Measurements from ENCODE around the gene AGPAT1. TPM values are rescaled to one million over a fixed set of nuclear protein-coding genes. Genes with fewer than 3 reads are reported as not detected.
"Not testable (repeated sequence)": the region's sequence is repeated elsewhere in the genome, so short reads cannot be mapped to it uniquely, and the experiment has no call there.

The AGPAT1 gene
- total RNA-seq, 1 experiment from 2014 or later, result 51.3 TPM

DNA sequence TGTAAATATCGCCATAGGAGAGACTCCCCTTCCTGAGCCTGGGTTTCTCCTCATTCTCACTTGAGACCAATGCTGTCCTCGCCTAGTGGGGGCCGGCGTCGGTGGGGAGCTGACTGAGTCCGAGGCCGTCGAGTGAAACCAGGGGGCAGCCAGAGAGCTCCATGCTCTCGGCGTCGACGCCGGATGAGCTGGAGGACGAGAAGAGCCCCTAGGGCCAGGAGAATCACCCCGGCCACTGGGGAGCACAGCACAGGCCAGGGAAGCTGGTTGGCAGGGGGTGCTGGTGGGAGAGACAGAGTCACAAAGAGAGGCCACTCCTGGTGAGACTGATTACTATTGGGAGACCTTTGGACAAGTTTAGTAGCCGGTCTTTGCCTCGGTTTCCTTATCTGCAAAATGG lies 23.0 kb upstream of the AGPAT1 start:
- DNase-seq (ENCODE audit: low spot score), result no peak

DNA sequence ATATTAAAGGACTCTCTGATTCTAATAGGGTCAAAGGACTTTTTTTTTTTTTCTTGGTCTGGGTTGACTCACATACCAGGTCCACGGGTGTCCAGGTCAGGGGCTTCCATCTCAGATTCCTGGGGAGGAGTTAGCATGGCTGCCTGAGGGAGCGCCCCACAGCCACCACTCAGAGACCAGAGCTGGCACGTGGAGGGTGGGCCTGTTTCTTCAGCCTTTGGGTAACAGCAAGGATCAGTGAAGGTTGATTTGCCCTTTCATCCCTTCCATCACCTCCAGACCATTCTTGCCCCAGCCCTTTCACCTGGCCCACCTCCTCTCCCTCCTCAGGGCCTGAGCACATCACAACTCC lies 22.4 kb upstream of the AGPAT1 start:
- no peak for DNase-seq (ENCODE audit: low spot score)

DNA sequence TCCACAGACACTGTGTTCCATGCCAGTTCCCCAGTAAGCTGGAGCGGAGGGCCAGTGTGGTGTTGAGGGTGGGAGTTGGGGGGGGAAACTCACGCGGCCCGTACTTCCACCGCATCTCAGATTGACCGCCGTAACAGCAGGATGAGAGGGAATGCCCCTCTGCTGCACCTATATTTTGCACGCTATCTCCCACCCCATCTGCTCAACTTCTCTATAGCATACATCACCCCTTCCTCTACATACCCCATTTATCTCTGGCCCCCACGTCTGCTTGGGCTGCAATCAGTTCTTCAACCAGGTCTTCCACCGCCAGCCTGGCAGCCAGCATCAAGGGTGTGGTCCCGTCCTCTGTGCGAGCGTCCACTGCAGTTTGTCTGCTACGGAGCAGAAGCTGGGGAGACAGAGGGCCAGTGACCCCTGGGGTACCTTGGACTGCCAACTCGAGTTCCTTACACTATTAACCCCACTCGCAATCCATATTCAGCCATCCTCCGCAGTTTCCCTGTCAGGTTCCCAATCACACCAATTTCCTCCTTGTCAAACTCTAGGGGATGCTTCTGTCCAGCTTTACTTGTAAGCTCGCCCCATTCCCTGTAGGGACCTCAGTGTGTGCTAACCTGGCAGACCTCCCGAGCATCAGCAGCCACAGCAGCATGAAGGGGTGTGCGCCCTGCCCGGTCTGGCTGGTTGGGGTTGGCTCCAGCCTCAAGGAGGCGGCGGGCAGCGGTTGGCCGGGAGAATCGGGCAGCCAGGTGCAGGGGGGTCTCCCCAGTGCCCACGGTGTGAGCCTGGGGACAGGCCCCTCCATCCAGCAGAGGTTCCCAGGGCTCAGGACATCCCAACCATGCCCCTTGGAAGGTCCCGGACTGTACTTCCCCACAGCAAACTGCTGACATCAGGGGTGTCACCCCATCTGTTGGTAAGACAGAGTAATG lies 21.1 kb upstream of the AGPAT1 start:
- no peak for DNase-seq (ENCODE audit: low spot score)

DNA sequence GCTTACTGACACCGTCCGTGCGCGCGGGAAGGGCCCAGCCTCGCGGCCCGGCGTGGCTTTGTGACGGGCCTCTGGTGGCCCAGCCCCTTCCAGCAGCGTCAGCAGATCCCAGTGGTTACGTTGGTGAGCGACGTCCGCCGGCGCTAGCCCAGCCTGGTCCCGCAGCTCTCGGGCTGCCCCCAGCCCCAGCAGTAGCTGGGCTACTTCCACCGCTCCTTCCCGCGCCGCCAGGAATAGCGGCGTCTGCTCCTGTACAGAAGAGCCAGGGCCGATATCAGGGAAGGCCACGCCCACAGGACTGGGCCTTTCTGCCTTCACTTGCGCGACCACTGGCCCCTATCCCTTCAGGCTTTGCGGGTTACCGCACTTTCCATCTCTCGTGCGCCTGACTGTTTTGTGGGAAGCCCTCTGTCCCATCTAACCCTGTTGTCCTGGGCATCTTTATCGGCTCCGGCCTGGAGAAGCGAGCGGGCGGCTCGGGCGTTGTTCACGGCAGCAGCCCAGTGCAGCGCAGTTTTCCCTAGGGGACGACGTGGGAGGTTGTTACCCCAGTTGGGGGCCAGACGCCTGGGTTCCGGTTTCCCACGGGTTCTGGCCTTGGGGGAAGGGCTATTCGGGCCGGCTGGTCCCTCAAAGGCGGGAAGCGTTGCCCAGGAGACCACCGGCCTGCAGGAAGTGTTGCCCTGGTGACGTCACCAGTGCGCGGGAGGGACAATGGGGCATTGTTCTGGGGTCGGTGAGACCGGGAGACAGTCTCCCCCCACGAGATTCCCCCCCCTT lies 20.2 kb upstream of the AGPAT1 start:
- peak; percentile 87 for DNase-seq (ENCODE audit: low spot score)

DNA sequence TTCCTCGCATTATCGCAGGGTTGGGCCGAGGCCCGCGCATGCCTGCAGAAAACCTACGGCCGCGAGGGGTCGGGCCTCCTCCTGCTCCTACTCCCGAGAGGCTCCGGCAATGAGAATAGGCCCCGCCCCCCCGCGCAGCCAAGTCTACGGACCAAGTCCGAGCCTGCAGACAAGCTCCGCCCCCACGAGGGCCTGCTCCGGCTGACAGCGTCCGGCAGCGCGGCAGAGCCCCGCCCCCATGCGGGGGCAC lies 19.7 kb upstream of the AGPAT1 start:
- peak; percentile 99 for DNase-seq (ENCODE audit: low spot score)

DNA sequence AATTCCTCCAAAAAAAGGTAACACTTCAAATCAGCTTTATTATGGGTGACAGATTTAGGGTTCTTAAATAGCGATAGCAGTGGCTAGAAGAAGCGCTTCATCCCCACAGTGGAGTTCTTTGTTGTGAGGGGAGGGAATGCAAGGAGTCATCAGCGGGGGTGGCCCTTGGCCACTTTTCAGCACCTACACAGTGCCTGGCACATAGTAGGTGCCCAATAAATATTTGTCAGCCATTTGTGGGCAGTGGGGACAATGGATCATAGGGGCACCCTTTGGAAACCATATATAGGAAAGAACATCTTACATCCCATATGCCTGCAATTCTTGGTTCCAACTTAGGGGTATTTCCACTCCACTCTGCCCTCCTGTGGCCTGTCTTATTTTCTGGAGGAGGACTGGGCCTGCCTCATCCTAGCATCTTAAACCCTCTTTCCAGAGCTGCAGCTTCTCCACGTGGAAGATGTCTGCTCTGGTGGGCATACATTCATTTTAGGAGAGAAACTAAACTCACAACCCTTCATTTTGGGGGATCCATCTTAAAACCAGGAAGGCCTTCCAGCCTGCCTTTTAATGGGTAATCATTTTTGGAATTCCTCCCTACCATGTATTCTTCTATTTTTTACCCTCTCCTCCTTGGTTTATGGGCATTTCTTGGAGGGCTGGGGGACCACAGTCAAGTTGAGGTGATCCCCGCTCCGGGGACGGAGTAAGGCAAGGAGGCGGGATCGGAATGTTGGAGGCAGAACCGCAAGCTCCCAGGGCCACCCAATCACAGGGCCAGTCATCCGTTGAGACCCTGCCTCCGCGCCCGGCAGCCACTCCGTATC lies 19.2 kb upstream of the AGPAT1 start:
- DNase-seq (ENCODE audit: low spot score), result peak; percentile 69

DNA sequence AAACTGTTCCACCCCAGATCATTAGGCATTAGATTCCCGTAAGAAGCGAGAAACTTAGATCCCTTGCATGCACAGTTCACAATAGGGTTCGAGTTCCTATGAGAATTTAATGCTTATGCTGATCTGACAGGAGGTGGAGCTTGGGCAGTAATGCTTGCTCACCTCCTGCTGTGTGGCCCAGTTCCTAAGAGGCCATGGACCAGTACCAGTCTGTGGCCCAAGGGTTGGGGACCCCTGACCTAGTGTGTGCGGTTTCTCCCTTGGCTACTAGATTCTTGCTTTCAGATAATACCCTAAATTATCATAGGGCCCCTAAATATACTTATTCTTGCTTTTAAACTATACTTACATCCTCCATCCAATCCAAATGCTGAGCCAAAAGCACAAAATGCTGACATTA lies 18.5 kb upstream of the AGPAT1 start:
- DNase-seq (ENCODE audit: low spot score), result no peak

DNA sequence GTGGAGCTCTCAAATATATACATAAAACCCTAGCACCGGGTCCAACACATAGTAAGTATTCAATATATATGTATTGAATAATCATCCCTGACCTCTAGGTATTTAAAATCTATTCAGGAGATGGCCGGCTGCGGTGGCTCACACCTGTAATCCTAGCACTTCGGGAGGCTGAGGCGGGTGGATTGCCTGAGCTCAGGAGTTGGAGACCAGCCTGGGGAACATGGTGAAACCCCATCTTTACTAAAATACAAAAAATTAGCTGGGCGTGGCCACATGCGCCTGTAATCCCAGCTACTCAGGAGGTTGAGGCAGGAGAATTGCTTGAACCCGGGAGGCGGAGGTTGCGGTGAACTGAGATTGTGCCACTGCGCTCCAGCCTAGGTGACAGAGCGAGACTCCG lies 17.2 kb upstream of the AGPAT1 start:
- not testable (repeated sequence) for DNase-seq (ENCODE audit: low spot score)

DNA sequence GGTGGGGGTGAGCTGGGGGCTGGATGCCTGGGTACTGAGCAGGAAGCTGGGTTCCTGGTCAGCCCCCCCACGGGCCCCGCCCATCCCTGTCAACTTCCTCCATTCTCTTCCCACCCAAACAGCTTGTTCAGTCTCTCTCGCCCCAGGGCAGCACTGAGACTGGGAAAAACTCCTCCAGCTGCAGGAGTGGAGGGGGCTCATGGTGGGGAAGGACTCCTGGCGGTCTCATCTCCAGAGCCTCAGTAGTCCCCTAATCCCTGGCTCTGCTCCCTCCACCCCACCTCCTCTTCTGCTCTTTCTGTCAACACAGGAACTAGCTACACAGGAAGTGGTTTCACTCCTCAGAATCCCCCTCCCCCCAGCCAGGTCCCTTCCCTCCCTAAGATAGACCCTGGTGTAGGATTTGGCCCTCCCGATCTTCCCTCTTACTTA lies 16.7 kb upstream of the AGPAT1 start, which contains the start of gene GPSM3:
Gene GPSM3 (minus strand): TSS at position 36 of the 432 bp plus-strand sequence. CDS start 130 bp downstream, outside the sequence.
- DNase-seq (ENCODE audit: low spot score), result peak; percentile 55

DNA sequence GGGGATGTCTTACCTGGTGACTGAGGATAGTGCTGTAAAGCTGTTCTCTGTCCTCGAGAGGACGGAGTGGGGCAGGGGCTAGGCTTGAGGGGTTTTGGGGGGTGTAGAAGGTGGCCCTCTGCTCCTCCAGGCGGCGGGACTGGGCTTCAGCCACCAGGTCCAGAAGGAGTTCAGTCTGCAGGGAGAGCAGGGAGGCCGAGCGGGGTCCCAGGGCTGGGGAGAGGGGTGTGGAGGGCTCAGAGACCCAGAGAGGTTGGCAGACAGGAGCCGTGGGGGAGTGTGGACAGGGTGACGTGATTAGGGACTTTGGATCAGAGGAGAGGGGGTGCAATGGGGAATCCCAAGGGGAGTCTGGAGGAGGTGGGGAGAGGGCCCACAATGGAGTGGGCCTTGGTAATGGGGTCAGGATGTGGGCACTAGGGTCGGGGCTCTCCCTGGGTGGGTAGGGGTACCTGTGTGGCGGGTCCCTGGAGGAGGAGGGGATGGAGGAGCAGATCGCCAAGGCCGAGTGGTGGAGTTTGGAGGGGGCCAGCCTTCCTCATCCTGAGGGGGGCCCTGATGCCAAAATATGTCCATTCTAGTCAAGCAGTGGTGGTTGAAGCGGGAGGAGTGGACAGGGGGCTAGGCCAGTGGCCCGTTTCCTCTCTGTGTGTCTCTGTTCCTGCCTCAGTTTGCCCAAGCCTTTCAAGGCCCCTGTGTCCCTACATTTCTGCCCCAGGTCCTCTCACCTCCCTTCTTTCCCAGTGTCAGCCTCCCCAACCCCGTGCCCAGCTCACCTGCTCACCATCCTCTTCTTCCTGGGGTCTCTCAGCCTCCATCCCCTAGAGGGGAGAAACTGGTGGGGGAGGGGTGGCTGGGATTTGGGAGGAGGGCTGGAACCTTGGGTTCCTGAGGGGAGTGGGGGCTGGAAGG lies 16.1 kb upstream of the AGPAT1 start:
- DNase-seq (ENCODE audit: low spot score), result no peak

DNA sequence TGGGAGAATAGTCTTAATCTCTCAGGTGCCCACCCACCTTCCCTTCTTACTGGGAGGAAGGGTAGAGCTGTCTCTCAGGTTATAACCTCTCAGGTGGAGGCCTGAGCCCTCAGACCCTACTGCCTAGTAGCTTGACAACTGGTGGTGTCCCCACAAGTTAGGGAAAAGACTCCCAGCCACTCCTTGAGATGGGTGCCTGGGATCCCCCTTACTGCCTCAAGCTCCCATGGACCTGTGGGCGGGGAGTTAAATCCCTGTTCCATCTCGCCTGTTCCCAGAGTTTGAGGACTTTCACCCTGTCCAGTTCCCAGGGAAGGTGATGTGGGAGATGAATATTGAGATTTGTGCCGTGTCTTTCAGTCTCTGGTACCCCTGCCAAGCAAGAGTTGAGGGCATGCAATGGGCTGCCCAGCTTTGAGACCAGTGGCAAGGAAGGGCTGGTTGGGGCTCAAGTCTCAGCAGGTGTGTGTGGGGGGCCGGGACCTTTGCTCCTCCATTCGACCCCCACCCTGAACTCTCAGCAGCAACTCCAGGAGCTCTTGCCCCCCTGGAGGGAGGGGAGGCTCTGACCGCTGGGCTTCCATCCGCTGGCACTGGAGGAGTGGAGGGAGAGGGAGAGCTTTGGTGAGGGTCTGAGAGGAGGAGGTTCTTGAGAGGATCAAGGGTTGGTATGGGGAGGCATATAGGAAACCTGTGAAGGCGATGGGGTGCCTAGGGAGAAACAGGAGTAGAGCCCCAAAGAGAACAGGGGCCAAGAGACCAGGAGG lies 15.2 kb upstream of the AGPAT1 start:
- DNase-seq (ENCODE audit: low spot score), result no peak

DNA sequence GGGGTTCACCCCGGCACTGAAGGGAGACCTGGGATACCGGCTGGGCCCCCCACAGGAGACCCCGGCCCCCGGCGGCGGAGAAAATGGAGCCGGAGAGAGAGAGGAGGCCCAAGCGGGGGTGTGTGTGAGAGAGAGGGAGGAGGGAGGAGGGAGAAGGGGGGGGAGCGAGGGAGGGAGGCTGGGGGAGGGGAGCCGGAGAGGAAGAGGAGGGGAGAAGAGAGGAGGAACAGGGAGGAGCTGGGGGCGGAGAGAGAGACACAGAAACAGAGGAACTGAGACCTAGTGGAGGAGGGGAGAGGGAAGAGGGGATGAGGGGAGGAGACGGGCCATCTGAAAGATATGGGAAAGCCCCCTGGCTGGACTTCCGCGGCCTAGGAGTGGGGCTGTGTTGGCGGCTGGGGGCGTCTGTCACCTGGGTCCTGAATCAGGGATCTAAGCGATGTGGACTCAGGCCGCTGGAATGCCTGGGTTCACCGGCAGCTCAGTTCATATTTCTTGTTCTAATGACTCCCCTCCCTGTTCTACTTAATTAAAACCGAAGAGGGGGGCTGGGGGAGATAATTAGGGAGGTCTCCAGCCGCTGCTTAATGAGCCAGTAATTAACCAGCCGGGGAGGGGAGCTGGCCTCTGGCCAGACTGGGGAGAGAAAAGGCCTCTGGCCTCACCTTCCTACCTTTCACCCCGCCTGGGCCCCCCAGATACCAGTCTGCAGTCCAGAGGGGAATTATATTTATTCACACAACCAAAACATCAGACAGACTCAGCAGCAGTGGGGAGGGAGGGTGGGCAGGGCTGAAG lies 14.4 kb upstream of the AGPAT1 start, which contains the start of gene PBX2:
Gene PBX2 (minus strand): TSS at position 149 of the 798 bp plus-strand sequence. CDS start 287 bp downstream, outside the sequence.
- peak; percentile 86 for DNase-seq (ENCODE audit: low spot score)

DNA sequence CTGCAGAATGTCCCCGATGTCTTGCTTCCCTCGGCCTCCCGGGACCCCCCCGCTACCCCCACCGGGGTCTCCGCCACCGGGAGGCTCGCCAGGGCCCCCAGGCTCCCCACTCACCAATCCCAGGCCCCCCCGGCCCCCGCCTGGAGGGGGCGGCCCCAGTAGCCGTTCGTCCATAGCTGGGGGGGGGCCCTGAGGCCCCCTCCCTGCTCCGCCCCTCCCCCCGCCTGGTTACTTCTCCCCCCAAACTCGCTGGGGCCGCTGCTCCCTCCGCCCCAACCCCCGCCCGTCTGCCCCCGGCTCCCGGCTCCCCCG lies 13.8 kb upstream of the AGPAT1 start:
- no peak for DNase-seq (ENCODE audit: low spot score)

DNA sequence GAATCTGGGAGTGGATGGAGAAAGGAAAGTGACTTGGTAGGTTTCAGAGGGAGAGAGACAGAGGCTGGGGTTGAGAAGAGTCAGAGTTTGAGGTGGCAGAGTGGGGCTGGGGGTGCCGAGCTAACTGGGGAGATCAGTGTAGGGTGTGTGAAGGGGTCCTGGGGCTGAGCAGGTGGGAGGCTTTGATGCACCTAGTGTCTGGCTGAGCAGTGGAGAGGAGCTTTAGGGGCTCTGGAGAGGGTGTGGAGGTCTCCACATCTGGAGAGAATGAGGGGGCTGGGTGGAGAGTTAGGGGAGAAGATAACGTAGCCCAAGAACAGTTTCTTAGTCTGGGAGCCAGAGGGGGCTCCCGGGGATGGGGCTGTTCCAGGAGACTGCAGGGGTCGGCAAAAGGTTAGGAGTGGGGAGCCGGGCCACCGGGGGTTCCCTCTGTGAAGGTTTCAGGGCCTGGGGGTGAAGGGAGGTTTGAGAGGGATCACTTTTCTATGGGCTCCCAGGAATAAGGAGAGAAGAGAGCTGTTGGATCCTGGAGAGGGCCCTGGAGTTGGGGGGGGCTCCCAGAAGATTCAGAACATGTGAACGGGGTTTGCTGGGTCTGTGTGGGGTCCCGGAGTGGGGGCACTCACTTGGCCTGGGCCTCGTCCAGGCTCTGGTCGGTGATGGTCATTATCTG lies 13.3 kb upstream of the AGPAT1 start:
- no peak for DNase-seq (ENCODE audit: low spot score)

DNA sequence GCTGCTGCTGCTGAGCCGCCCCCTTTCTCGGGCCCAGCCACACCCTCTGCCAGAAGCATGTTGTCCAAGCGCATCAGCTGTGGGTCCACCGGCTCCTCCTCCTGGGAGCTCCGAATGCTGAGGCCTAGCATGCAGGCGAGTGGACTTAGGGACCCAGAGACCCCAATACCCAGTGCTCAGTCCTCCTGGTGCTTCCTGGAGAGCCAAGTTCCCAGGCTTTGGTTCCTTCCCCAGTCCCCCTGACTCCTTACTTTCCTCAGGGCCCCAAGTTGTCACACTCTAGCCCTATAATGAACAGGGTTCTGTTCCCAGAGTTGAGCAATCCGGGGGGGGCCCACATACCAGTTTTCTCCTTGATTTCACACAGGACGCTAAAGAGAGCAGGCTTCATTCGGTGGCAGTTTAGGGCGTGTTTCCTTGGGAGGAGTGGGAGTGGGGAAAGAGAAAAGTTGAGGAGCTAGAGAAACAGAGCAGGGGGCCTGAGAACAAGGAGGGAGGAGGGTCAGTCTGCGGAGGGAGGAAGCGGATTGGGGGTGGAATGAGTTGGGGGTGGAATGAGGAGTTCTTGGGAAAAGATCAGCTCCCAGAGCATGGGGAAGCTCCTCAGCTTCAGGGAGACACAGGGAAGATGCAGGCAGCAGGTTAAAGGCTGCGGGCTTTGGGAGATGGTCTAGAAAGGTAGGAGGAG lies 12.6 kb upstream of the AGPAT1 start:
- DNase-seq (ENCODE audit: low spot score), result no peak

DNA sequence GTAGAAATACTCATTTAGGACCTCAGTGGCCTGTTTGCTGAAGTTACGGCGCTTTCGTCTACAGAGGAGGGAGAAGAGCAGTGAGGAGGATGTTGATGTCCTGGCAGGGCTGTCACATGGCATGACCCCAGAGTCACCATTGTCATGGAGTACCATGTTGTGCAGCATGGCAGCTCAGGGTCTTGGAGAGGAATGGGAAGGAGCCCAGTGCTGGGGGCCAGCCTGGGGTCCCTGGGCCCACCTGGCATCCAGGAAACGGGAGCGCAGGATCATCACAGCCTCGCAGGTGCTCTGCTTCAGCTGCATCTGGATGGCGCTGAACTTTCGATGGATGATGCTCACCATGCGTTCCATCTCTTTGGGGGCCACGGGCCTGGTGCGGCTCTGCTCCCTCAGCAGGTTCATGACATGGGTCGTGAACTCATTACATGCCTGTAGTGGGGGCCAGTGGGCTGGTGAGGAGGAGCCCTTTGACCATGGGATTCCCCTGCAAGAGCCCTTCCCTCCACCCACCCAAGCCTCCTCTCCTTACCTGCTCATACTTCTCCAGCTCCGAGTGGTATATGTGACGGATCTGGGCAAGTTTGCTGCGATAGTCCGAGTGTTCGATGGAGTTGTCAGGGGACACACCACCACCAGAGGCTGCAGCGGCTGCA lies 12.0 kb upstream of the AGPAT1 start:
- DNase-seq (ENCODE audit: low spot score), result not testable (repeated sequence)

DNA sequence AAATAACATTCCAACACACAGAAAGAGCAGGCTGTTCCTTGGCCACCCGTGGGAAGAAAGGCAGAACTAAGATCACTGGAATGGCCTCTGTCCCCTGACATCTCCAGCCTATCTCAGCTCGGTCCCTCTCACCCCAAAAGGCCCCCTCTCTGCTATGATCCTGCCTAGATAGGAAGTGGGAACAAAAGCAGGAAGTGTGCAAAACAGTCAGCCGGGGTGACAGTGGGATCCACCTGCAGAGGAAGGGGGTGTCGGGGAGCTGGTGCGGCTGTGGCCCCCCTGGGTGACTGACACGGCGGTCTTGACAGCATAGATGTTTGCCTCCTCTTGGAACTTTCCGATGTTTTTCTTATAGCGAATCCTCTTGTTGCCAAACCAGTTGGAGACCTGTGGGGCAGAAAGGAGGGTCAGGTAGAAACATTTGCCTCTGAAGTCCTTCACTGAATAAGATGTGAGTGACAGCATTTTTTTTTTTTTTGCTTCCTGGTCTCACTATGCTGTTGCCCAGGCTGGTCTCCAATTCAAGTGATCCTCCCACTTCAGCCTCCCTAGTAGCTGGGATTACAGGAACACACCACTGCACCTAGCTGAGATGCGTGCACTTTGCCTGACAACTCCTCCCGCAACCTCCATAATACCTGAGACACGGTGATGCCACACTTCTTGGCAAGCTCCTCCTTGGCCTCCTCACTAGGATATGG lies 11.3 kb upstream of the AGPAT1 start:
- no peak for DNase-seq (ENCODE audit: low spot score)

Measured in H4 (cell line).